Neural cell (in vitro differentiated cells): ENCODE results near the gene F13A1. TPM values are rescaled to one million over a fixed set of nuclear protein-coding genes. Genes with fewer than 3 reads are reported as not detected.

Source experiments
- H2AFZ ChIP-seq: fragments of 200-600, 300-800 bp; sonication (generic), shearing (Covaris generic); 2 replicates; pipeline ENCODE4 v1.6.0; 2014; ENCODE audit warnings: low read depth, mild to moderate bottlenecking, antibody characterized with exemption, low read length, moderate library complexity
- H3F3A ChIP-seq: fragments of 200-600 bp; shearing (Covaris generic); 2 replicates; pipeline ENCODE4 v1.6.1; 2016; ENCODE audit warnings: mild to moderate bottlenecking, moderate library complexity, mixed read lengths, antibody characterized with exemption, low read length; ENCODE audit not compliant: insufficient read depth, poor library complexity, severe bottlenecking
- H3K27ac ChIP-seq: fragments of 200-600, 300-800 bp; sonication (generic), shearing (Covaris generic); 2 replicates; pipeline ENCODE4 v1.5.1; 2014; ENCODE audit warnings: mild to moderate bottlenecking, low read length, moderate library complexity
- H3K27me3 ChIP-seq: fragments of 300-800, 200-600 bp; sonication (generic), shearing (Covaris generic); 2 replicates; pipeline ENCODE4 v1.6.0; 2014; ENCODE audit warnings: mild to moderate bottlenecking, low read depth, low read length, moderate library complexity; ENCODE audit not compliant: insufficient read depth
- H3K36me3 ChIP-seq: fragments of 300-800, 200-600 bp; sonication (generic), shearing (Covaris generic); 2 replicates; pipeline ENCODE4 v1.5.1; 2014; ENCODE audit warnings: mild to moderate bottlenecking, antibody characterized with exemption, low read length, moderate library complexity; ENCODE audit not compliant: insufficient read depth
- H3K4me2 ChIP-seq: fragments of 300-800, 200-600 bp; sonication (generic), shearing (Covaris generic); 2 replicates; pipeline ENCODE4 v1.6.0; 2014; ENCODE audit warnings: mild to moderate bottlenecking, low read length
- H3K4me3 ChIP-seq: fragments of 300-800, 200-600 bp; sonication (generic), shearing (Covaris generic); 2 replicates; pipeline ENCODE4 v1.5.1; 2014; ENCODE audit warnings: mild to moderate bottlenecking, low read length, moderate library complexity
- H3K79me2 ChIP-seq: fragments of 200-600 bp; shearing (Covaris generic); replicated peaks from 2 replicates; pipeline ENCODE4 v1.6.0; 2014; ENCODE audit warnings: mild to moderate bottlenecking, low read length, moderate library complexity; ENCODE audit not compliant: insufficient read depth
- H3K9ac ChIP-seq: fragments of 300-800, 200-600 bp; sonication (generic), shearing (Covaris generic); 2 replicates; pipeline ENCODE4 v1.6.1; 2016; ENCODE audit warnings: mild to moderate bottlenecking, low read length, mixed read lengths
- H3K9me2 ChIP-seq: fragments of 200-600 bp; shearing (Covaris generic); 2 replicates; pipeline ENCODE4 v1.6.1; 2016; ENCODE audit warnings: mild to moderate bottlenecking, low read length, mixed read lengths; ENCODE audit not compliant: insufficient read depth
- H3K9me3 ChIP-seq: fragments of 200-600, 300-800 bp; sonication (generic), shearing (Covaris generic); 2 replicates; pipeline ENCODE4 v1.6.1; 2016; ENCODE audit warnings: mild to moderate bottlenecking, mixed run types, low read length, moderate library complexity, mixed read lengths
- H4K20me1 ChIP-seq: fragments of 200-600 bp; shearing (Covaris generic); 2 replicates; pipeline ENCODE4 v1.6.1; 2016; ENCODE audit warnings: mild to moderate bottlenecking, mixed run types; ENCODE audit not compliant: insufficient read depth
- CTCF ChIP-seq: fragments of 450-650 bp; IDR thresholded peaks from 2 replicates; pipeline ENCODE4 v1.5.1; 2014; ENCODE audit warnings: antibody characterized with exemption, mild to moderate bottlenecking, moderate library complexity; ENCODE audit not compliant: poor library complexity, severe bottlenecking
- EP300 ChIP-seq: fragments of 450-650 bp; conservative IDR thresholded peaks from 2 replicates; pipeline ENCODE4 v1.6.1; 2014; ENCODE audit warnings: antibody characterized with exemption, mild to moderate bottlenecking, moderate library complexity; ENCODE audit not compliant: poor library complexity, severe bottlenecking
- EZH2 ChIP-seq: fragments of 200-600, 300-800 bp; shearing (Covaris generic), sonication (generic); IDR thresholded peaks from 2 replicates; pipeline ENCODE4 v1.6.1; 2014; ENCODE audit warnings: antibody characterized with exemption, low read length, borderline replicate concordance, mild to moderate bottlenecking; ENCODE audit not compliant: insufficient read depth, poor library complexity, severe bottlenecking
- MXI1 ChIP-seq: fragments of 450-650 bp; conservative IDR thresholded peaks from 2 replicates; pipeline ENCODE4 v1.6.1; 2014; ENCODE audit warnings: antibody characterized with exemption, mild to moderate bottlenecking; ENCODE audit not compliant: poor library complexity, severe bottlenecking
- POLR2AphosphoS5 ChIP-seq: IDR thresholded peaks from 2 replicates; pipeline ENCODE4 v1.6.1; 2012
- RAD21 ChIP-seq: fragments of 450-650 bp; conservative IDR thresholded peaks from 2 replicates; pipeline ENCODE4 v1.6.1; 2014; ENCODE audit warnings: antibody characterized with exemption, mild to moderate bottlenecking, moderate library complexity
- REST ChIP-seq: IDR thresholded peaks from 2 replicates; pipeline ENCODE4 v1.6.1; 2012; ENCODE audit warnings: borderline replicate concordance
- SMC3 ChIP-seq: fragments of 450-650 bp; conservative IDR thresholded peaks from 2 replicates; pipeline ENCODE4 v1.6.1; 2014; ENCODE audit warnings: antibody characterized with exemption, mild to moderate bottlenecking, moderate library complexity; ENCODE audit not compliant: poor library complexity
- TAF1 ChIP-seq: IDR thresholded peaks from 2 replicates; pipeline ENCODE4 v1.6.1; 2012; ENCODE audit warnings: low read depth
- polyA plus RNA-seq: library from polyadenylated mRNA; depleted of rRNA; stranded (reverse); fragments of >200 nt; gene quantifications from 2 replicates; pipeline ENCODE4 v1.2.3, GENCODE V29; 2014

The F13A1 gene
- polyA plus RNA-seq, 1 donor from 2014 or later, result not detected

- no peak overlapping the region for H2AFZ ChIP-seq
- no peaks in the 10 kb centered on the region for H3F3A ChIP-seq
- no peaks in the 10 kb centered on the region for H3K27me3 ChIP-seq
- no peaks in the 10 kb centered on the region for H4K20me1 ChIP-seq
- no peak overlapping the region for H3K4me2 ChIP-seq
- no peaks in the 10 kb centered on the region for H3K36me3 ChIP-seq
- H3K9me3 ChIP-seq, result no peaks in the 10 kb centered on the region
- H3K79me2 ChIP-seq, result no peaks in the 10 kb centered on the region
- H3K9ac ChIP-seq, result no peak overlapping the region
- H3K9me2 ChIP-seq, result no peaks in the 10 kb centered on the region
- TF ChIP-seq RAD21 (no peak), TAF1 (no peak), MXI1 (no peak), CTCF (no peak), EZH2 (no peak), POLR2AphosphoS5 (no peak), SMC3 (no peak), EP300 (no peak), REST (no peak)
- no peak overlapping the region for H3K4me3 ChIP-seq
- no peak overlapping the region for H3K27ac ChIP-seq
Observed at GRCh38 chr6:6224933-6225486, 95.5 kb downstream of the F13A1 start.

DNA sequence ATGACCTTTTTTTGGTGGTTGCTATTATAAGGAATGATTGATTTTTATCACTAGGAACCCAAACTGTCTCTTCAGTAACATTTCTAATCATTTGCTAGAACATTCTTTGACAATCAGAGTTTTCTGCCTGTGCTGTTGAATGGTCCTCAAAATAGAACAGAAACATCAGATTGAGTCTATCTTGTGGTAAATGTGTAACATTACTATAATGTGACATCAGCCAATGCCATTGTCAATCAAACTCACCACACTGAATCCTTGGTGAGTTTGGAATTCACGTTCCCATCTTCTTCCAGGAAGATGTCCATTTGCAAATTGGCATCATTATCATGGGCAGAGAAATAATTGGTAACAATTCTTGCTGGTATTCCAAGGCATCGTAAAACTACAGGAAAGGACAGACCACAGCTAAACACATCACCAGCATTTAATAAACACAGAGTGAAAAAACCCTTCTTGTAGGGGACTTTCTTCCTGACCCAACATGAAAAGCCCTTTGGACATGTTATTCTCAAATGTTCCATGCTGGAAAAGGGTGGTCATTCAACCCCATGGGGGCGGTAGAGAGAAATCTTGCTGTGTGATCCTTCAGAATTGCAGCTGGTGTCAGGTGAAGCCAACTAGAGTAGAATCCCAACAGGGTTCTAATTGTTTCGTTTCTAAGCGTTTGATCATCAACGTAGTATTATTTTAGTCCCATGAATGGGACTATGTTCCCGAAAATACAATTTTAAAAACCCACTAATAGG is 98.5 kb downstream of the F13A1 start:
- no peak overlapping the region for H2AFZ ChIP-seq
- H3K9me2 ChIP-seq, result no peaks in the 10 kb centered on the region
- H3K27me3 ChIP-seq, result no peaks in the 10 kb centered on the region
- no peak overlapping the region for H3K27ac ChIP-seq
- no peak overlapping the region for H3K4me3 ChIP-seq
- no peak overlapping the region for H3K9ac ChIP-seq
- H3K79me2 ChIP-seq, result no peaks in the 10 kb centered on the region
- no peak overlapping the region for H3K4me2 ChIP-seq
- H3K36me3 ChIP-seq, result no peaks in the 10 kb centered on the region
- no peaks in the 10 kb centered on the region for H3F3A ChIP-seq
- no peaks in the 10 kb centered on the region for H4K20me1 ChIP-seq
- H3K9me3 ChIP-seq, result no peaks in the 10 kb centered on the region
- TF ChIP-seq REST, result no peak
- no peak for TF ChIP-seq TAF1
- no peak for TF ChIP-seq RAD21
- TF ChIP-seq EZH2, result no peak
- TF ChIP-seq MXI1, result no peak
- no peak for TF ChIP-seq EP300
- TF ChIP-seq POLR2AphosphoS5, result no peak
- TF ChIP-seq CTCF, result no peak
- TF ChIP-seq SMC3, result no peak
